AG10803 (cell line): ENCODE data around the gene ATXN7L1.
A peak's percentile ranks its signal among the peaks of the same experiment; 100 is the strongest.

Source experiments
- DNase-seq: peaks from one replicate; pipeline ENCODE4 v3.0.0; 2010; ENCODE audit warnings: low read depth
- H3K4me3 ChIP-seq: 2 replicates; pipeline ENCODE4 v1.5.1; 2011; ENCODE audit warnings: mild to moderate bottlenecking, low read length, control low read depth
- CTCF ChIP-seq: conservative IDR thresholded peaks from 2 replicates; pipeline ENCODE4 v1.5.1; 2011; ENCODE audit warnings: mild to moderate bottlenecking, low read length, control low read depth, inconsistent platforms

The ATXN7L1 gene

GRCh38 chr7:105673367-105674084 is 202.9 kb downstream of the ATXN7L1 start:
- no peak for TF ChIP-seq CTCF
- DNase-seq = no peak
- H3K4me3 ChIP-seq = no peak overlapping the region

GRCh38 chr7:105672801-105673200 is 203.6 kb downstream of the ATXN7L1 start:
- TF ChIP-seq CTCF = no peak
- H3K4me3 ChIP-seq = no peak overlapping the region
- DNase-seq = no peak

GRCh38 chr7:105666324-105666723 is 210.1 kb downstream of the ATXN7L1 start:
- DNase-seq = no peak
- H3K4me3 ChIP-seq = no peak overlapping the region
- no peak for TF ChIP-seq CTCF

GRCh38 chr7:105665684-105666083 is 210.7 kb downstream of the ATXN7L1 start:
- DNase-seq = no peak
- H3K4me3 ChIP-seq = no peak overlapping the region
- no peak for TF ChIP-seq CTCF

GRCh38 chr7:105664816-105665525 is 211.4 kb downstream of the ATXN7L1 start:
- no peak overlapping the region for H3K4me3 ChIP-seq
- peak; percentile 19 for DNase-seq
- TF ChIP-seq CTCF = no peak

- no peak for DNase-seq
- no peak overlapping the region for H3K4me3 ChIP-seq
- no peak for TF ChIP-seq CTCF
Observed at GRCh38 chr7:105662998-105663397, 213.4 kb downstream of the ATXN7L1 start.

- no peak for TF ChIP-seq CTCF
- no peak overlapping the region for H3K4me3 ChIP-seq
Observed at GRCh38 chr7:105661625-105662024, 214.8 kb downstream of the ATXN7L1 start.

More at GRCh38 chr7:105661625-105662024, 214.8 kb downstream of the ATXN7L1 start:
- no peak for DNase-seq
